AG20443 (cell line): ENCODE data around the gene SLC25A40.
"Not testable (repeated sequence)": the region's sequence is repeated elsewhere in the genome, so short reads cannot be mapped to it uniquely, and the experiment has no call there.

ENCODE experiments used
- DNase-seq: peaks from one replicate; pipeline ENCODE4 v3.0.0; 2012; ENCODE audit warnings: low spot score, mixed read lengths

Gene SLC25A40

DNA sequence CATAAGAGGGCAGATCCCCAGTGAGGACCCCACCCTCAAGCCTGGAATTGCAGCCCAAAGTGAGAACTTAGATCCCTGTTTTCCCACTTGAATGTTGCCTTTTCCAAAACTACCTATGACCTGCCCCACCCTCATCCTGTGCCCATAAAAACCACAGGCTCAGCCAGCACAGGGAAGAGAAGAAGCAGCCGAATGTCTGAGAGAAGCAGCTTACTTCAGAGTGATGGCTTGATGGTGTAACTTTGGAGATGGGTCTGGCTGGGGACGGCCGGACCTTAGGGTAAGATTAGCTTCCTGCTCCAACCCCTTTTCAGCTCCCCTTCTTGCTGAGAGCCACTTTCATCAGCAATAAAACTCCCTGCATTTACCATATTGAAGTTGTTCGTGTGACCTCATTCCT, 5.7 kb downstream of the SLC25A40 start:
- DNase-seq, result no peak

DNA sequence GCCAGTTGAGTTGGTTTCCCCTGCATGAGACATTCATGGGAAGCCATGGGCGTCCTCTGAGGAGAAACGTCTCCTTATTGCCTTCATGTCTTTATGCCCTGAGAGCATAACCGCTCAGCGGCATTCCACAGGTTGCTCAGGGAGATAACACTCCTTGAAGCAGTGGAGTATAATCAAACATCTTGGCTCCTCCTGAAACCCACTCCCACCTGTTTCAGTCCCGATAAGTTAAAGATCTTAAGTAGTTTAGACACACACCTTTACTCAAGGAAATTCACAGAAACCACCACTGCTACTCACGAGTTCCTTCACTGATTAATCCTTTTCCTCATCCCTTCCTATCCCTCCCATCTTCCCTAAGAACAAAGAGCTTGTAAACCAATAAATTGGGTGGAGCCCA, 9.6 kb downstream of the SLC25A40 start:
- not testable (repeated sequence) for DNase-seq

DNA sequence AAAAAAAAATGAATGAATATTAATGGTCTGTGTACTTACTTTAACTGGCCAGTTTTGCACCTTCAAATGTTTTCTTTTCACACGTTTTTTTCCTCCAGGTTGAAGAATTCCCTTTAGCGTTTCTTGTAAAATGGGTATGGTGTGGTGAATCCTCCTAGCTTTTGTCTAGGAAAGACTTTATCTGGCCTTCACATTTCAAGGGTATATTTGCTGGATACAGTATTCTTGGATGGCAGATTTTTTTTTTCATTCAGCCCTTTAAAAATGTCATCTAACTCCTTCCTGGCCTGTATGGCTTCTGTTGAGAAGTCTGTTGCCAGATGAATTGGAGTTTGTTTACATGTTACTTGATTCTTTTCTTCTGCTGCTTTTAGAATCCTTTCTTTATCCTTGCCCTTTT, 10.1 kb downstream of the SLC25A40 start:
- DNase-seq, result no peak

DNA sequence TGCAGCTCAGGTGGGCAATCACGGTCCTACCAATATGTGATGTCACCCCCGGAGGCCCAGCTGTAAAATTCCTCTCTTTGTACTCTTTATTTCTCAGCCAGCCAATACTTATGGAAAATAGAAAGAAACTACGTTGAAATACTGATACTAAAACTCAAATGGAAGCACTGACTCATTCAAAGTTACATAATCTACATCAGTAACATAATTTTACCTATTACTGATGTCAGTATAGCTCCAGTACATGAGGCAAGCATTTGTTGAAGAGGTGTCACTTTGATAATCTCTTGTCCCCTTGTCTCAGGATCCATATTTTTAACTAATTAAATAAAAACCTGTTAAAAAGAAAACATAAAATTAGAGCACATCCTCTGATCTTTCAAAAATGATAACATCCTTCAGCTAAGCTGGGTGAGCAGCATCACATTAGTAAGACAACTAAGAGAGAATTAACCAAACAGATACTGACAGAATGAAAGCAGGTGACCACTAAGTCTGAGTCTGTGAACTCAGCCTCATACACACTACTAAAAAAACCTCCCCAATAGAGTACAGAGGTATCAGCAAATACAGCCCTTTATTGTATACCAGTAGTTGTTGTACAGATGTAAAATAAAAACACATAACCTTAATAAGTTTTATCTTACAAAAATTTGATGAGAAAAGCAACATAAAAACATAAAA, 17.6 kb downstream of the SLC25A40 start:
- no peak for DNase-seq

DNA sequence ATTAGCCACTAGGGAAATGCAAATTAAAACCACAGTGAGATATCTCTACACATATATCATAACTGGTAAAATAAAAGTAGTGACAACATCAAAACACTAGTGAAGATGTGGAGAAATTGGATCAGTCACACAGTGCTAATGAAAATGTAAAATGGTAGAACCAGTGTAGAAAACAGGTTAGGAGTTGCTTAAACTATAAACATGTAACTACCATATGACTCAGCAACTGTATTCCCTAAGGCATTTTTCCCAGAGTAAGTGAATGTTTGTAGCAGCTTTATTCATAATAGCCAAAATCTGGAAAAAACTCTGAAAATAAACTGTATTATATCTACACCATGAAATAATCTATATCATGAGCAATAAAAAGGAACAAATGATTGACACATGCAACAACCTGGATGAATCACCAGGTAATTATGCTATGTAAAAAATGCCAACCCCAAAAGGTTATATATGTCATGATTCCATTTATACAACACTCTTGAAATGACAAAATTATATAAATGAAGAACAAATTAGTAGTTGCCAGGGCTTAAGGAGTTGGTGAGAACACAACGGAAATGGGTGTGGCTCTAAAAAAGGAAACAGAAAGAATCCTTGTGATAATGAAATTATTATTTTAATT, 22.8 kb downstream of the SLC25A40 start:
- DNase-seq, result no peak

DNA sequence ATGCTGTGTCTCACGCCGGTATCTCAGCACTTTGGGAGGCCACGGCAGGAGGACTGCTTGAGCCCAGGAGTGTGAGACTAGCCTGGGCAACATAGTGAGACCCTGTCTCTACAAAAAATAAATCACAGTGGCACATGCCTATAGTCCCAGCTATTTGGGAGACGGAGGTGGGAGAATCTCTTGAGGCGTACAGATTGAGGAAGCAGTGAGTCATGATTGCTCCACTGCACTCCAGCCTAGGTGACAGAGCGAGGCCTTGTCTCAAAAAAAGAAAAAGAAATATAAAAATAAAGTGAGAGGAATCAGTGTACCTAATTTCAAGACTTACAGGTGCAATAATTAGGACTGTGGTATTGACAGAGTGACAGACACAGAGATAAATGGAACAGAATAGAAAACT, 23.9 kb downstream of the SLC25A40 start:
- no peak for DNase-seq

DNA sequence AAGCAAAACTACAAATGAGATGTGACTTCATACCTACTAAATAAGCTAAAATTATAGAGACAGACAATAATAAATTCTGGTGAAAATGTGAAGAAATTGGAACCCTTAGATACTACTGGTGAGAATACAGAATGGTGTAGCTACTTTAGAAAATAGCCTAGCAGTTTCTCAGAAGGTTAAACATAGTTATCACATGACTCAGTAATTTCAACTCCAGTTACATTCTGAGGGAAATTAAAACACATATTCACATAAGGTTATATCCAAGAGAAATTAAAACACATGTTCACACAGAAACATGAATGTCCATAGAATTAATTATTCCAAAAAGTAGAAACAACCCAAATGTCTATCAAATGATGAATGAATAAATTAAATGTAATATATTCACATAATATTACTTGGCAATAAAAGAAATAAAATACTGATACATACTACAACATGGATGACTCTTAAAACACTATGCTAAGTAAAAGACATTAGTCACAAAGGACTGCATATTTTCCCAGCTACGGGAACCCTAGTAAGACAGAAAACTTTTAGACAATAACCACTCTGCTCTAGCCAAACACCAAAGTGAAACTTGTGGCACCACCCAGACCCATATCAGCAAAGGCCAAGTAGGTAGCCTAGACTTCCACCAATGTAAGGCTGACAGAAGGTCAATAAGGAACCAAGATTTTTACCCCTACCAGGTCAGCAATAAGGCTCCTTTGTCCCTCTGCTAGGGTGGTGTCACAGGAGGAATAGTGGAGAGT, 25.1 kb downstream of the SLC25A40 start:
- DNase-seq, result no peak

DNA sequence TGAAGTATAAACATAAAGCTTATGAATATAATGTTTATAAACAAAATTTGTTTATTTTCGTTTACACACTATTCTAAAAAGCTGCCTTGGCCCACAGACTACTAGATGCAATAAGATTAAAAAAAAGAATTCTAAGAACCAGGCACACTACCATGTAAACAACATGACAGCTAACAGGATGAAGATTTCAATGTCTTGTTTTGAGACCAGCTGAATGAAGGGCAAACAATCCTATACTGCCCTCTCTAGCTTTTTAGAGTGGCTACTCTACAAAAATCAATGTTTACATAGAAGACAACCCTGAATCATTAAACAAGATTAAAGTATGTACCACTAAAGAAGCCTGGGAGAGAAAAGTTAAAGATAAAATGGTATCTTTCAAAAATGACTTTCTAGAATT, 38.6 kb downstream of the SLC25A40 start:
- no peak for DNase-seq

DNA sequence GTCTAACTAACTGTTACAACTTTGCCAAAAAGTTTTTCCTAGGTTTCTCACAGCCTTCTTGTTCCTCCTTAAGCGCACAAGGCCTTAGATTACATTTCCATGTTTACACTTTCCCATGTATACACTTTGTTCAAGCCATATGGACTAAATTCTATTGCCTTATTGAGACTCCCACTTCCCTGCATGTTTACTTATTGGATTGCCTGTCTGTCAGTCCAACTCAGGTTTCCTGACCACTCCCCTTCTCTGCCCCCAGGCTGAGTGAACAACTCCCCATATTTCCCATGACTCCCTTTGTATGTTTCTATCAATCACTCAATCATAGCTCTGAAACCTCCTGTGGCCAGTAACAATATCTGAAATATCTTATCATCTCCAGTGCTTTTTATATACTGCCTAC, 43.0 kb downstream of the SLC25A40 start:
- DNase-seq, result no peak

DNA sequence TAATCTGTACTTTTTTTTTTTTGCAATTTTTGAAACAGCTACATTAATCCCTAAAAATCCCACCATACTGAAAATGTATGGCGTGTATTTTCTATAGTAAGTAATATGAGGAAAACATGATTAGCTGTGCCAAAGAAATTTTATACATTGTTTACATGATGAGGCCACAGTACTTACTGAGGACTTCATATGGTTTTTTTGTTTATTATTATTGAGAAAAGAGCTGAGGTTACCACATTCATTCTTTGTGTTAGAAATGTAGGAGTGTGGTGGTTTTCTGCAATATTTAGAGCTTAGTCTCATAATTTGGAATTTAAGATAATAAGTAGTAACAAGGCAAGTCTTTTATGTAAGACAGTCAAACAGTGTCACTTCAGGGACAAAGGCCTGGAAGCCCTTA, 45.1 kb downstream of the SLC25A40 start:
- DNase-seq, result no peak

DNA sequence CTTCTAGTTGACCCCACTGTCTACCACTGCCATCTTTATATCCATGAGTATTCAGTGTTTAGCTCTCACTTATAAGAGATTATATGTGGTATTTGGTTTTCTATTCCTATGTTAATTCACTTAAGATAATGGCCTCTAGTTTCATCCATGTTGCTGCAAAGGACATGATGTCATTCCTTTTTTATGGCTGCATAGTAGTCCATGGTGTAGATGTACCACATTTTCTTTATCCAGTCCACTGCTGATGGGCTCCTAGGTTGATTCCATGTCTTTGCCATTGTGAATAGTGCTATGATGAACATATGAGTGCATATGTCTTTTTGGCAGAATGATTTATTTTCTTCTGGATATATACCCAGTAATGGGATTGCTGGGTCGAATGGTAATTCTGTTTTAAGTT, 47.8 kb downstream of the SLC25A40 start:
- not testable (repeated sequence) for DNase-seq

DNA sequence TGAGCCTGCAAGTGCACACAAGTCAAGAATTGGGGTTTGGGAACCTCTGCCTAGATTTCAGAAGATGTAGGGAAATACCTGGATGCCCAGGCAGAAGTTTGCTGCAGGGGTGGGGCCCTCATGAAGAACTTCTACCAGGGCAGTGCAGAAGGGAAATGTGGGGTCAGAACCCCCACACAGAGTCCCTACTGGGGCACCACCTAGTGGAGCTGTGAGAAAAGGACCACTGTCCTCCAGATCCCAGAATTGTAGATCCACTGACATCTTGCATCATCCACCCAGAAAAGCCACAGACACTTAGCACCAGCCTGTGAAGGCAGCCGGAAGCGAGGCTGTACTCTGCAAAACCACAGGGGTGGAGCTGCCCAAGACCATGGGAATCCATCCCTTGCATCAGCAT, 50.8 kb downstream of the SLC25A40 start:
- DNase-seq, result not testable (repeated sequence)

DNA sequence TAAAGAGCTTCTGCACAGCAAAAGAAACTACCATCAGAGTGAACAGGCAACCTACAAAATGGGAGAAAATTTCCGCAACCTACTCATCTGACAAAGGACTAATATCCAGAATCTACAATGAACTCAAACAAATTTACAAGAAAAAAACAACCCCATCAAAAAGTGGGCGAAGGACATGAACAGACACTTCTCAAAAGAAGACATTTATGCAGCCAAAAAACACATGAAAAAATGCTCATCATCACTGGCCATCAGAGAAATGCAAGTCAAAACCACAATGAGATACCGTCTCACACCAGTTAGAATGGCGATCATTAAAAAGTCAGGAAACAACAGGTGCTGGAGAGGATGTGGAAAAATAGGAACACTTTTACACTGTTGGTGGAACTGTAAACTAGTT, 54.1 kb downstream of the SLC25A40 start:
- not testable (repeated sequence) for DNase-seq

DNA sequence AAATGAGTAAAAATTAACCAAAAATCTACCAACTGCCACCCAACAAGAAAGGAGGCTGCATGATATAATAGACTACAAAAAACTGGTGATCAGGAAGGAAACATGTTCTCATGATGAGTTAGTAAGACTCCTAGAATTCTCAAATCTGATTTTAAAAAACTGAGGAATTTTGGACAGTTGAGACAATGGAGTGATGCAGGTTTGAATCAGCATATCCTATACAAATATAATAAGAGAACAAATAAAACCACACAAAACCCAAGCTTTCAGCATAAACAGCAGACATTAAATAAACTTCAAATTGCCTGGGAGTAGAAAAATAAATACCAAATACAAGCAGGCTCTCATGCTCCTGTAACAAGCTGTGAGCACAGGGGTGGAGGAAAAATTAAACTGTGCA, 57.8 kb downstream of the SLC25A40 start:
- DNase-seq, result no peak

DNA sequence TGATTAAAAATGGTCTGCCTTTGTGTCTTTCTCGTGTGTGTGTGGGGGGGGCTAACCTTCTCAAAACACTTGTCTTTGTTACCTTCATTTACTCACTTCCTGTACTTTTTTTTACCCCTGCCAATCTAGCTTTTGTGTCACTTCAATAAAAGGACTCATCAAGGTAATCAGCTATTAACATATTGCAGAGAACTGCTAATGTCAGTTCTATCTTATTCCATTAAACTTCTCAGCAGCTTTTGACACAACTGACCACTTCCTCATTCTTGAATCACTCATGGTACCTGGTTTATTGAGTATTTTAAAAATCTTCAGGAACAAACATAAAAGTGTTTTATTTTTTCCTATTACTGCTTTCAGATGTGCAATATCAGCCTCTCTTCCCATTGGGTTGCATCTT, 59.8 kb downstream of the SLC25A40 start:
- no peak for DNase-seq

DNA sequence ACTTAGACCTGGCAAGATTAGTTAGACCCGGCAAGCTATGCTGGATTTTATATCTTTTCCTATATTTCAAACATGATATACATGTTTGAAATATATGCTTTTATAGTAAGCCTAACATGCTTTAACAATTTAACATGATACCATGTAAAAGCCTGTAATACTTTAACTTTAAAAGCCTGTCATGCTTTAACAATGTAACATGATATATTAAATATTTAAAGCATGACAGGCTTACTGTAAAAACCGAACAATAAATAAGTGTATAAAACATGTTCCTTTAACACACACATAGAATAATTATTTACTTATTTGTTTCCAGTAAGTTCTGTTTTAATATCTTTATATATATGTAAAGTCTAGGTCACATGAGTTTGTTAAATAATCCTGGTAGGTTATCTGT, 65.4 kb downstream of the SLC25A40 start:
- no peak for DNase-seq

DNA sequence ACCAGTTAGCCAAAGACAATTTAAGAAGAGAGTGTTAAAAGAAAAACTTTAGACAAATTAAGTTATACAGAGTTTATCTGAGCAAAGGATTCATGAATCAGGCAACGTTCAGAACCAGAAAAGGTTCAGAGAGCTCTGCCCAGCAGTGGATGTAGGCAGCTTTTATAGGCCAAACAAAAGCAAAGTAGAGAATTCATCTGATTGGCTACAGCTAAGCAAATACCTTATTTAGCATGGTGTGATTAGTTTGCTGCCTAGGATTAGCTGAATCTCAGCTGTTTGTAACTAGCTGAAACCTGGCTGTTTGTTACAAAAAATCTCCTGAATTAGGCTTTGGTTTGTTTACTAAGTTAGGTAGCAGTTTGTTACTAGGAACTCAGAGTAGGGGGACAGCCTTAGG, 66.0 kb downstream of the SLC25A40 start:
- DNase-seq, result no peak

DNA sequence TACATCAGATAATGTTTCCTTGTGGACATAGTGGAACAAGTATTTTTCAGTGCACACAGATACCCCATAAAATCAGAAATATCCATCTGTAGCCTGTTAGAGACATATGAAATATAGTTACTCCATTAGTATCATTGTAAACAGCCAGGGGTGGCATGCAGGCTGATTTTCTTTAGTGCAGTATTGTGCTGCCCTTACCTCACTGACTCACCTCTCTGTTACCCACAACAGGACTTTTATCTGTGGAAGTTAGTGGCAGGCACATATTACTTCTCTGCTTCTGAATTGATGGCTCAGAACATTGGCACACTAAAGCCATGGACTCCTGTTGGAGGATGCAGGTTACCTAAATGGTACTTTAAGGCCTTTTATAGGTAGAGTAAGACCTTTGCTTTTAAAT, 70.0 kb downstream of the SLC25A40 start:
- no peak for DNase-seq

DNA sequence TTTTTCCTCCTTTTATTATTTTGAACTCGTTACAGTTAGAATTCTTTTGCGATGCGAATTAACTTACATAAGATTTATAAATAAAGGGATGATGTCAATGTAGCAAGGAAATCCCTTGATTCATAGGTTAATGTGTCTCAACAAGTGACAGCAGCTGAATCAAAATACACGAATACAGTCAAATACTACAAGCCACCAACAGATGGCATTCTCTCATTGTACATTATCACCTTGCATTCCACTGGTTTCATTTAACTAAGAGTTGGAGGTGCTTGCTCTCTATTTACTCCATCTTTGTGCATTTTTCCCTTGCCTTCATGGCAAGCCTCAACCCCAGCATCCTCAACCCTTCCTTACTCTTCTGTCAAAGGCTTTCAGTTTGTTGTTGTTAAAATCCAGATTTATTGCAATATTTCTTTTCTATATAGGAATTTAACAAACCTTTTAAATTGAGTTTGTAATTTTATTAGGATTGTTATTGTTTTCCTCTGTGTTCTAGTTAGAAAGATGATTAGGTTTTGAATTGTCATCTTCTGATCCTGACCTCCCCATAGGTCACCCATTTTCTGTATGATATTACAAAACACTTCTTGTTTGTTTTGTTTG, 78.3 kb downstream of the SLC25A40 start:
- peak; percentile 41 for DNase-seq

DNA sequence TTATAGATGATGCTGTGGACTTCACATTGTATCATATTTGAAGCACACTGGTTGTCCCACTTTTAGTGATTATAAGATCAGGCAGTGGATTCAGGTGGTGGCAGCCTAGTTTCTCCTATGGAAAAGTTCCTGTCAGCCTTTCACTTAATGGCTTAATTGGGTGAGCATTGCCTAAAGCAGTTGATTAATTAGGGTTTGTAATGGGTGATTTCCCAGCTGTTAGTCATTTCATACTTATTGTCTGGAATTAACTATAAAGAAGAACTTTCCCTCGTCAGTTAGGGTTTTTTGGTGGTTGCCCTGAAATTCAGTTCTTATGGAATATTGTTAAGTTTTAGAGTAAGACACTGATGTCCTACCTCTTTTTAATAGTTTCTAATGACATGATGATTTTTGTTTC, 78.8 kb downstream of the SLC25A40 start:
- no peak for DNase-seq

DNA sequence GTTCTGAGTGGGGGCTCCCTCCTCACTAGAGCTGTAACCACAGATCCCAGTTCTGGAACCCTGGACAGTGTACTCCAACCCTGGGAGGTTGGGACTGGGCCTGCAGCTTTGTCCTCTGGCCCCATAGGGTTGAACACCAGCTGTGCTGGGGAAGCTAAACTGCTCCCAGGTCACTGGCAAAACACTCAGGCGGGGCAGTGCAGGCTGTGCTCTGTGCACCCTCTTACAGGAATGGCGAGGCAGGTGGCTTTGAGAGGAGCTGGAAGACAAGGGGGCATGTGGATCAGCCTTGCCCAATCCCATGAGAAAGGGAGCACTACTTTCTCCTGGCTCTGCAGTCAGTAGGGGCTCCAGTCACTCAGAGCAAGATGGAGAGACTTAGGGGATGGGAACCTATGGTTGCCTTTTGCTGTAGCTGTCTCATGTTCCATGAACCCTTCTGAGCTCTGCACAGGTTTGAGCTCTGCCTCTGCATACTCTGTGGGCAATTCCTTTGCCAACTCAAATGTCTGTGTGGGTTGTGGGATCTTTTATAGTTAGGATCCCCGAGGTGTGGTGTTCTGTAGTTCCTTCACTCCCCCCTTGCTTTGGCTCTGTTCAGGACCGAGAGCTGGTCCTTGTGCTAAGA, 90.7 kb downstream of the SLC25A40 start:
- no peak for DNase-seq

DNA sequence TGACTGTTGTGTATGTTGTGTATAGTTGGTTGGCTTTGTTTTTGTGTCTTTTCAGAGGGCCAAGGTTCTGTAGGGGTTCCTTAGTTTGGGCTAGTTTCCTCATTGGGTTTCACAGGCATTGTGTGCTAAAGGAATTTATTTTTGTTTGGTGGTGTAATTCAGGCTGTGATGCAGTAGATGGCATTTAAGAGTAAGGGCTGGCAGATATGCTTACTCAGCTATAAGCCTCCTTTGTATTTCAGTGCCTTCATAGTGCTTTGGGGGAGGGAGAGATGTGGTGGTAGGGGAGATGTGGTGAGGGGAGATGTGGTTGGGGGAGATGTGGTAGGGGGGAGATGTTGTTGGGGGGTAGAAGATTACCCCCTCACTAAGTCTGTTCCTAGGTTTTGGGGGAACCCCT, 91.7 kb downstream of the SLC25A40 start:
- no peak for DNase-seq
